Heart left ventricle (tissue), 16 donors: Measurements from ENCODE around the gene FKBP1A. TPM values are rescaled to one million over a fixed set of nuclear protein-coding genes. Genes with fewer than 3 reads are reported as not detected.
A peak's percentile ranks its signal among the peaks of the same experiment; 100 is the strongest.

Experiments
- ATAC-seq, 4 donors: fragments of 200-7000 bp; cut with Tn5 transposase; one replicate each; pipeline ENCODE4 v1.9.1; 2020 to 2022; ENCODE audit warnings: moderate library complexity in 4 of 4, mild to moderate bottlenecking in 3 of 4, moderate number of reproducible peaks in 1 of 4
- DNase-seq, 5 donors: peaks; one replicate each; pipeline ENCODE4 v3.0.0-alpha.2; 2020
- H3K27ac ChIP-seq, 12 donors: fragments of 200-600 bp; sonication (generic) in 4 of 12; one replicate each; pipeline versions ENCODE4 v1.5.0 to v1.8.0; 2016 to 2022; ENCODE audit warnings: mild to moderate bottlenecking in 2 of 12
- H3K27me3 ChIP-seq, 9 donors: fragments of 200-600 bp; sonication (generic) in 2 of 9; one replicate each; pipeline versions ENCODE4 v1.5.1 to v1.8.0; 2016 to 2022; ENCODE audit warnings: mild to moderate bottlenecking in 3 of 9
- H3K36me3 ChIP-seq, 9 donors: fragments of 200-600 bp; sonication (generic) in 2 of 9; one replicate each; pipeline versions ENCODE4 v1.5.0 to v1.8.0; 2018 to 2022; ENCODE audit warnings: mild to moderate bottlenecking in 2 of 9
- H3K4me1 ChIP-seq, 12 donors: fragments of 200-600 bp; sonication (generic) in 4 of 12; one replicate each; pipeline versions ENCODE4 v1.5.0 to v1.8.0; 2016 to 2022; ENCODE audit warnings: mild to moderate bottlenecking in 3 of 12
- H3K4me3 ChIP-seq, 12 donors: fragments of 200-600 bp; sonication (generic) in 4 of 12; one replicate each; pipeline versions ENCODE4 v1.5.0 to v1.8.0; 2017 to 2022; ENCODE audit warnings: mild to moderate bottlenecking in 9 of 12, moderate library complexity in 4 of 12
- H3K9me3 ChIP-seq, 12 donors: fragments of 200-600 bp; sonication (generic) in 4 of 12; one replicate each; pipeline versions ENCODE4 v1.5.0 to v1.8.0; 2016 to 2022; ENCODE audit warnings: mild to moderate bottlenecking in 1 of 12
- CTCF ChIP-seq, 12 donors: fragments of 200-600 bp; sonication (generic) in 4 of 12; IDR thresholded peaks; one replicate each; pipeline versions ENCODE4 v1.5.0 to v1.8.0; 2018 to 2022; ENCODE audit warnings: antibody characterized with exemption in 12 of 12, mild to moderate bottlenecking in 5 of 12
- POLR2A ChIP-seq, 2 donors: fragments of 450-650 bp; IDR thresholded peaks; one replicate each; pipeline ENCODE4 v1.6.1; 2017; ENCODE audit warnings: antibody characterized with exemption in 2 of 2, mild to moderate bottlenecking in 2 of 2, moderate library complexity in 2 of 2
- WGBS, 4 donors: extraction: QIAGEN DNeasy Blood & Tissue Kit in 2 of 4; methylation state at CpG; one replicate each; pipeline versions ENCODE4 v1.1.5 to v1.1.7; 2013 to 2018; 5-methylcytosine and 5-hydroxymethylcytosine counted together
- intact Hi-C, 10 donors: fragments of 100-400 bp; cut with DNase I; formaldehyde crosslinking; loops; one replicate each; pipeline versions ENCODE4 v1.11.1 to v1.14.2; 2022
- polyA plus RNA-seq, 2 donors: library from polyadenylated mRNA; stranded (reverse); fragments of 200-250 nt; gene quantifications; one replicate each; pipeline ENCODE4 v1.2.3, GENCODE V29; 2013
- total RNA-seq, 9 donors: library from RNA; depleted of rRNA in 2 of 9; stranded (reverse); fragments of >200 nt in 2 of 9; fragmentation: NEBNext Ultra II Directional in 3 of 9; extraction: Animal tissue kit (Norgen Biotek cat#: 25700) in 3 of 9; gene quantifications; one replicate each; pipeline versions ENCODE4 v1.1.0 to v1.2.4, GENCODE V29; 2016 to 2023
- donor health status: ischemic (EF 13 %, LVEDD 7.1; RV severe dilation, severe dysfunction).
- donor health status: healthy with polysubstance abuse.
- donor health status: DM: no; HTN: yes; CAD: no.
- donor health status: DM: no; HTN: no; CAD: no.
- donor health status: ischemic (EF 25% LVEDD 6.9; RV normal size, moderate dysfunction).
- donor health status: ischemic (EF 25% LVEDD 5.7; RV mildly dilated, moderate dysfunction).
- donor health status: healthy.
- donor health status: DM: yes; HTN: yes; CAD: no.
- donor health status: ischemic (EF 35%, LVEDD 5.7; RV mildly dilated, moderate dysfunction).
- donor health status: nonischemic (EF 11% LVEDD 7.7; RV severe dilation, severe dysfunction).
- donor health status: DM: yes; HTN: yes; CAD: no.
- donor health status: PGD.
- donor health status: ischemic (EF 29% LVEDD 5.4; RV normal size, mild dysfunction).
- donor health status: nonischemic (EF 23%, LVEDD 6.1; RV moderate dilation, normal function).

The FKBP1A gene
- total and polyA plus RNA-seq, 11 donors: 71.3 to 401 (median 144) TPM

GRCh38 chr20:1335961-1336698 lies 56.7 kb downstream of the FKBP1A start:
- 57 to 66% (median 58%) methylated on average over 6 of the region's 6 CpGs for WGBS, 4 donors
- intact Hi-C loops: loop anchor here in 2 of 10 donors (5.0 kb wide), 3 partner anchors 36 to 56 kb away; partner anchors contain the start of gene FKBP1A (in 1 of the 2)
- Histone ChIP-seq H3K4me1 (peaks cover 9 to 54% (median 33%) of the 10 kb centered on the region in 12 donors), H3K27me3 (no peaks in the 10 kb centered on the region), H3K27ac (peak overlapping the region; percentile 21 to 85 (median 75)), H3K4me3 (no peak overlapping the region), H3K9me3 (no peaks in the 10 kb centered on the region), H3K36me3 (peaks cover 0 to 11% (median 4%) of the 10 kb centered on the region in 9 donors)
- no peak for ATAC-seq
- TF ChIP-seq POLR2A (IDR thresholded peaks at IDR 0.05) (no peak), CTCF (IDR thresholded peaks at IDR 0.05) (no peak)
- peak in 1 of 5 donors; percentile 16 for DNase-seq

GRCh38 chr20:1334761-1335160 lies 58.1 kb downstream of the FKBP1A start:
- Histone ChIP-seq H3K27me3 (no peaks in the 10 kb centered on the region), H3K4me1 (peaks cover 14 to 68% (median 46%) of the 10 kb centered on the region in 12 donors), H3K4me3 (no peak overlapping the region), H3K36me3 (peaks cover 0 to 11% (median 4%) of the 10 kb centered on the region in 9 donors), H3K27ac (peak overlapping the region in 1 of 12 donors; percentile 79), H3K9me3 (no peaks in the 10 kb centered on the region)
- intact Hi-C loops: loop anchor here in 5 of 10 donors (5.0 kb wide), 4 partner anchors 38 to 58 kb away; partner anchors contain the start of gene FKBP1A (in 1 of the 5)
- no peak for ATAC-seq
- 51 to 62% (median 59%) methylated on average over 3 of the region's 3 CpGs for WGBS, 4 donors
- no peak for DNase-seq
- no peak for TF ChIP-seq CTCF (IDR thresholded peaks at IDR 0.05)
- TF ChIP-seq POLR2A (IDR thresholded peaks at IDR 0.05): no peak

DNA sequence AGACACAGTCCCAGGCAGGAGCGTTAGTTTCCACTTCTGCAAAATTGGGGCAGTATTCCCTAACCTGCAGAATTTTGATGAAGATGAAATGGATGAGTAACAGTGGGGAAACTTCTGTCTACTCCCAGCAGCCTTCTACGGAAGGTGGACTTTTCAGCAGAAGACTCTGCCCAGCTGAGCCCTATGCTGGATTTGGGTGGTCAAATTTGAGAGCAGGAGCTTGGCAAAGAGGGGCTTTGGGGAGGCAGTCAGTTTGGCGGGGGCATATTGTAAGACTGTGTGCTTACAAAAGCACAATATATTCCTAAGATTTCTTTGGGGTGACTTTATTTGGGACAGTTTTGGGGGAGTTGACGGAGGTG lies 58.5 kb downstream of the FKBP1A start:
- intact Hi-C loops: loop anchor here in 3 of 10 donors (5.0 kb wide), 3 partner anchors 38 to 48 kb away; no protein-coding TSS in a partner anchor
- Histone ChIP-seq H3K27me3 (no peaks in the 10 kb centered on the region), H3K4me1 (peaks cover 14 to 72% (median 49%) of the 10 kb centered on the region in 12 donors), H3K9me3 (no peaks in the 10 kb centered on the region), H3K4me3 (no peak overlapping the region), H3K36me3 (peaks cover 0 to 11% (median 4%) of the 10 kb centered on the region in 9 donors), H3K27ac (no peak overlapping the region)
- TF ChIP-seq CTCF (IDR thresholded peaks at IDR 0.05) (no peak), POLR2A (IDR thresholded peaks at IDR 0.05) (no peak)
- ATAC-seq: no peak
- DNase-seq: peak in 1 of 5 donors; percentile 11
- WGBS, 4 donors: 88 to 97% (median 96%) methylated on average over 4 of the region's 4 CpGs
